Stomach smooth muscle (tissue), 2 donors: Measurements from ENCODE around the gene SLCO2A1.

Experiments
- H3K27ac ChIP-seq: one replicate; pipeline ENCODE4 v1.7.0; 2013; ENCODE audit warnings: mild to moderate bottlenecking, low read length, inconsistent platforms
- H3K27me3 ChIP-seq, 2 donors: one replicate each; pipeline ENCODE4 v1.7.0; 2013; ENCODE audit warnings: low read length in 2 of 2; ENCODE audit not compliant: insufficient read depth in 2 of 2, control insufficient read depth in 1 of 2
- H3K36me3 ChIP-seq, 2 donors: one replicate each; pipeline ENCODE4 v1.7.0; 2013; ENCODE audit warnings: low read length in 2 of 2; ENCODE audit not compliant: control insufficient read depth in 2 of 2, insufficient read depth in 2 of 2
- H3K4me1 ChIP-seq: one replicate; pipeline ENCODE4 v1.7.0; 2013; ENCODE audit warnings: low read length; ENCODE audit not compliant: control insufficient read depth, insufficient read depth
- H3K4me3 ChIP-seq, 2 donors: one replicate each; pipeline ENCODE4 v1.7.0; 2013; ENCODE audit warnings: low read length in 2 of 2
- H3K9ac ChIP-seq, 2 donors: one replicate each; pipeline ENCODE4 v1.7.0; 2013; ENCODE audit warnings: low read length in 2 of 2, mild to moderate bottlenecking in 1 of 2
- H3K9me3 ChIP-seq, 2 donors: one replicate each; pipeline ENCODE4 v1.7.0; 2013; ENCODE audit warnings: low read length in 2 of 2; ENCODE audit not compliant: control insufficient read depth in 2 of 2
- donor health status: healthy.
- donor health status: Pancreatic carcinoma.

The SLCO2A1 gene

DNA sequence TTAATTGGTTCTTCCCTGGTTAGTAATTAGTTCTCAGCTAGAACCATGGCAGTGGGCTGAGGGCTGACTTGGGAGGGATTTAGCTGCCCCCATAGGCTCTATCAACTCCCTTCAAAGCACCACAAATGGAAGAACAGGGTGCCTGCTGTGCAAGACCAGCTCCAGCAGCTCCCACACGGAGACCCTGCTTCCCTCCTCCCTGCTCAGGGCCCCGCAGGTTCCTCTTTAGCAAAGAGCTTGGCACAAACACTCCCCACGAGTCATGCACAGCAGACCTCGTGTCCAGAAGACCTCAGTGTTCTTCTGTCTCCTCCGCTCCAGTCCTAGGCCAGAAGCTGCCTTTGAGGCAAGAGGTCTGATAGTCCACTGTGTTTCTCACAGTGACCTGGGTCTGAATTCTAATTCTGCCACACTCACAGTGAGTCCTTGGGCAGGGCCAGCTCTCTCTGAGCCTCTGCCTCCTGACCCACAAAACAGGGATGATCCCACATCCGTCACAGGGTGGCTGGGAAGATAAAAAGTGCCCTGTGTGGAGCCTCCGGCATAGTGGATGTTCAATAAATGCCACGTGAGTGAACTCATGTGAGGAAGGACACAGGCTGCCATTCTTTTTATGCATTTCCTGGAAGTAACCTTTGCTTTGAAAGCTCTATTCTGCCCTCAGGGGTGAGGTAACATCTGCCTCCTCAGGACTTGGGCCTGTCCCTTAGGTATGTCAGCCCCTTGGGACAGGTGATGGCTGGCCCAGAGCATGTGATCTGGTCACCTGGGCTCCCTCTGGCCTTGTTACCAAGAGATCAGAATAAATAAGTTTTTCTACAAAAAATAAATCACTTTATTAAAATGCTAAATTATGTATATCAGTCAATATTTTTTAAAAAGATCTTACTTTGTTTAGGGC, 141.7 kb downstream of the SLCO2A1 start:
- Histone ChIP-seq H3K9me3 (no peaks in the 10 kb centered on the region), H3K27ac (no peak overlapping the region), H3K4me1 (peaks cover 11% of the 10 kb centered on the region), H3K9ac (no peak overlapping the region), H3K4me3 (no peak overlapping the region), H3K27me3 (no peaks in the 10 kb centered on the region), H3K36me3 (no peaks in the 10 kb centered on the region)

DNA sequence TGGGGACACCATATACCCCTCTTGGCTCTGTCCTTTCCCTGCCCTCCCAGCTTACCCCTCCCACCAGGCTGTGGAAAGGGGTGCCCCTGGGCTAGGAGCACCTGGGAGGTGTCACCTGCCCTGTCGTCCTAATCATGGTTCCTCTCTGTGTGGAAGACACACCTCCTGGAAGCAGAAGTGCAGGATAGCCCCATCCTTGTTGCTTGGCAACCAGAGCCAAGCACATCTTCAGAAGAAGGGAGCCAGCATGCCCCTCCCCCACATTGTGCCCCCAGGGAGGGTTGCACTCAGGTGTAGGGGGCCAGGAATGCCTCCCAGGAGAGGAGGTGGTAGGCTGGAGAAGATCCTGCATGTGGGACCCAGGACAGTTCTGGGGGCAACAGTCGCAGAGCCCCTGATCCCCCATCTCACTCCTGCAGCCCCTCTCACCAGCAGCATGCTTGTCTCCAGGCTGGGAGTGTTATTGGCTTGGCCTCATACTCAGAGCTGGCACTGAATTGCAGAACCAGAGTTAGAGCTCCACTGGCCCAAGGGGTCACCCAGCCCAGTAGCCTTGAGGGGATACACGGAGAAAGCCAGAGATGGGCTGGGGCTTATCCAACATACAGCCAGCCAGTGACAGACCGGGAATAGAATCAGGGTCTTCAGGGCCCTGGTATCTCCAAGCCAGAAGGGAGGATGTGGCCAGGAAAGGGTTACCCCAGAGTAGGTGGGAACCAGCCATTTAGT, 142.5 kb downstream of the SLCO2A1 start:
- H3K9ac ChIP-seq, result no peak overlapping the region
- no peak overlapping the region for H3K27ac ChIP-seq
- no peaks in the 10 kb centered on the region for H3K27me3 ChIP-seq
- H3K4me3 ChIP-seq, result no peak overlapping the region
- no peaks in the 10 kb centered on the region for H3K36me3 ChIP-seq
- peaks cover 15% of the 10 kb centered on the region for H3K4me1 ChIP-seq
- no peaks in the 10 kb centered on the region for H3K9me3 ChIP-seq

DNA sequence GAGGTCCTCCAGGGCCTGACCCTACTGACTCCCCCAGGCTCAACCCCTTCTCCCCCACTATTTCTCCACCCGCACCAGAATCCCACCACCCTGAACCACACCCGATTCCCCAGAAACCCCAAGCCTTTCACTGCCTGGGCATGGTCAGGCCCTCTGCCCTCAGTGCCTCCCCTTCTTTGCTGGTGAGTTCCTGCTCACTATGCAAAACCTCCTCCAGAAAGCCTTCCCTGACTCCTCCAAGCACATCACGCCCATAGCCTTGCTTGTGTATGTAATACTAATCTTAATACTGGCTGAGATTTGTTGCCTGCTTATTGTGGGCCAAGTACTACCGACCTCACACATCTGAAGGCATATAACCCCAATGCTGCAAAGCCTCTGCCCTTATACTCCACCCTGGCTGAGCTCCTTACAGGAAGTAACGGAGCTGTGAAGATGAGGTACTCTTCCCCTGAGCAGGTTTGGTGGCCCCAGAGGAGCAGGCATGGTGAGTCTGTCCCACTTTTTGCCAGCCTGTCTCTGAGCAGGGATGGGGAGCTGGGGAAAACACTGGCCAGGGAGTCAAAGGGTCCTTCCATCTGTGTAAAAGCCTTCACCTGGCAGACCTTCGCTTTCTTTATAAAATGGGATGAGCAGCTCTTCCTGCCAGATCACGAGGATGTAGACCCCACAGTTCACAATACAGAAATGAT, 143.5 kb downstream of the SLCO2A1 start:
- Histone ChIP-seq H3K36me3 (no peaks in the 10 kb centered on the region), H3K27ac (no peak overlapping the region), H3K27me3 (no peaks in the 10 kb centered on the region), H3K9me3 (no peaks in the 10 kb centered on the region), H3K4me3 (no peak overlapping the region), H3K9ac (no peak overlapping the region), H3K4me1 (peaks cover 15% of the 10 kb centered on the region)

DNA sequence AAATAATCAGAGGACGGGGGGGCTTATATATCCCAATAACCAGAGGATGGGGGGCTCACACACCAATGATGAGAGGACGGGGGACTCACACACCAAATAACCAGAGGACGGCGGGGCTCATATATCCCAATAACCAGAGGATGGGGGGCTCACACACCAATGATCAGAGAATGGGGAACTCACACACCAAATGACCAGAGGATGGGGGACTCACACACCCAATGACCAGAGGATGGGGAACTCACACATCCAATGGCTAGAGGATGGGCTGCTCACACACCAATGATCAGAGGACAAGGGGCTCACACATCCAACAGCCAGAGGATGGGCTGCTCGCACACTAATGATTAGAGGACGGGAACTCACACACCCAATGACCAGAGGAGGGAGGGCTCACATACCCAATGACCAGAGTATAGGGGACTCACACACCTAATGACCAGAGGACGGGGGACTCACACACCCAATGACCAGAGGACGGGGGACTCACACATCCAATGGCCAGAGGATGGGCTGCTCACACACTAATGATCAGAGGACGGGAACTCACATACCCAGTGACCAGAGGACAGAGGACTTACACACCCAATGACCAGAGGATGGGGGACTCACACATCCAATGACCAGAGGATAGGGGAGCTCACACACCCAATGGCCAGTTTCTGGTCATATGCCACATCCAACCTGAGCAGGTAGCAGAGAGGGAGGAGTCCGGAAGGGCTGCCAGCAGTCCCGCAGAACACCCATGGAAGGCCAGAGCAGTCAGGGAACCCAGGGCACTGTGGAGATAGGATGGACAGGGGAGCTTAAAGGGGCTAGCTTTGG, 144.6 kb downstream of the SLCO2A1 start:
- Histone ChIP-seq H3K9ac (no peak overlapping the region), H3K27ac (no peak overlapping the region), H3K27me3 (no peaks in the 10 kb centered on the region), H3K4me3 (no peak overlapping the region), H3K36me3 (no peaks in the 10 kb centered on the region), H3K9me3 (no peaks in the 10 kb centered on the region), H3K4me1 (peaks cover 15% of the 10 kb centered on the region)

DNA sequence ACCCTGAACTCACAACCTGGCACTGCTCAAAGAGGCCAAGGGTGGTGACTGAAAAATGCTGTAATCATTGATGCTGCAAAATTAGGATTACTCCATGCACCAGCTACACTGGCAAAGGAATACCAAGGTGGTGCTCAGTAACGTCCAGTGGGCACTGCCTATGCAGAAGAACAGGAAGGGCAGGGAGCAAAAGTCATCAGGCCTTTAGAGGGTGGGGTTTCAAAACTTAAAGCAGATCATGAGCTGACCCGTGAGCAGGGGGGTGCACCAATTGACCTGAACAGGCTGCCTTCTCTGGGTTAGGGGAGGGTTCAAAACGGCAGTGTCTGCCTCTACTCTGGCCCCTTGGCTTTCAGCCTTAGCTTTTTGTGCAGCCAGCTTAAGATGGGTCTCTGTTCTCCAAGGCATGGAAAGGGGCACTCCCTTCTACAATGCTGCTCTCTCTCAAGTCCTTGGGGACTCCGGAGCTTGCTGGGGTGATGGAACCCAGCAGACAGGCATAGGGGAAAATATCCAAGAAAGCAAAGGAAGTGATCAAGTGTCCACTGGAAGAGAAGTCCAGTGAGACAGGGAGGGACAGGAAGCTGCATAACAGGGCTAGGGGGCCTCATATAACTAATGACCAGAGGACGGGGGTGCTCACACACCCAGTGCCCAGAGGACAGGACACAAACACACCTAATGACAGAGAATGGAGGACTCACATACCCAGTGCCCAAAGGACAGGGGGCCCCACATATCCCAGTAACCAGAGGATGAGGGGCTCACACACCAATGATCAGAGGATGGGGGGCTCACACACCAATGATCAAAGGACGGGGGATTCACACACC, 145.5 kb downstream of the SLCO2A1 start:
- no peak overlapping the region for H3K4me3 ChIP-seq
- no peaks in the 10 kb centered on the region for H3K36me3 ChIP-seq
- H3K27ac ChIP-seq, result no peak overlapping the region
- no peaks in the 10 kb centered on the region for H3K9me3 ChIP-seq
- H3K9ac ChIP-seq, result no peak overlapping the region
- peaks cover 15% of the 10 kb centered on the region for H3K4me1 ChIP-seq
- no peaks in the 10 kb centered on the region for H3K27me3 ChIP-seq

DNA sequence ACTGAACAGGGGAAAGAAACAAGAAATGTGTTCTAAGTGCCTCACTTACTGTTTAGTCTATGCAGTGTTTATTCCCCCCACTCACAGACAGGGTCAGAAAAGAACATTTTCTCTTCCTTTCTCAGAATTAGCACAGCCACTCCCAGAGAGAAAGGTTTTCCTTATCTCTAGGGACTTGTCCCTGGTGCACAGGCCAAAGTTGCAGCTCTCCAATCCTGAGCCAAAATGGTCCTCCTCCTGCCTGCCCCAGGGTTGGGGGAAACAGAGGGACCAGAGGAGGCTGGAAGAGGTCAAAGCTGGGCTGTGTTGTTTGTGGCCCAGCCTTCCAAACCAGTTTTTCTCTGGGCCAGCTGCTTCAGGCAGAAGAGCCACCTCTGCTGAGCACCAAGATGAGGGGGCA, 146.1 kb downstream of the SLCO2A1 start:
- H3K9ac ChIP-seq, result no peak overlapping the region
- no peaks in the 10 kb centered on the region for H3K36me3 ChIP-seq
- H3K27ac ChIP-seq, result peak overlapping the region; percentile 18

DNA sequence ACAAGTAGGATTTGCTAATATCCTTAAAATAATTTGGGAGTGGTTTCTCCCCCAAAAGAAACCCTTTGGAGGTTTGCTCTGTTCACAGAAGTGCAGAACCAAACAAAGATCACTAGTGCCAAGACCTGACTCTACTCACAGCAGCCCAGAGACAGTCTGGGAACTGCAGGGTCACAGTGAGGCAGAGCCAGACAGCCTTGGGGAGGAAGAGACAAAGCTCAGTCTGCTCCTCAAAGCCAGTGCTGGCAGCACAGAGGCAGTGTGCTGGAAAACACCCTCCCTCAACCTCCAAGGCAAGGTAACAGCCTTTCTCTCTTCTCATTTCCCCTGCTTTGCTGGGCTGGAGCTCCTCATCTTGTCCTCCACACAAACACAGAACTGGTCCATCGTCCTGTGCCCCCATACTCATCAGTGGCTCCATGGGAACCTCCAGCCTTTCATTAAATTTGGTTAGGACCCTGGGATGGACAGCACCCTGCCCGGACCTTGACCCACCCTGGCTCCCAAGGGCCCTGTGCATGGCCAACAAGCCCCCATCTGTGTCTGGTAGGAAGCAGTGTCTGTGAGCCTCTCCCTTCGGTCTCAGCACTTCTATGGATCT, 146.6 kb downstream of the SLCO2A1 start:
- Histone ChIP-seq H3K4me3 (no peak overlapping the region), H3K4me1 (peaks cover 15% of the 10 kb centered on the region), H3K27ac (peak overlapping the region; percentile 18), H3K9me3 (peaks cover 0 to 3% of the 10 kb centered on the region in 2 donors), H3K9ac (no peak overlapping the region), H3K36me3 (no peaks in the 10 kb centered on the region), H3K27me3 (no peaks in the 10 kb centered on the region)

More for the DNA sequence above, 146.1 kb downstream of the SLCO2A1 start:
- Histone ChIP-seq H3K27me3 (no peaks in the 10 kb centered on the region), H3K4me1 (peaks cover 15% of the 10 kb centered on the region), H3K9me3 (peaks cover 0 to 3% of the 10 kb centered on the region in 2 donors), H3K4me3 (no peak overlapping the region)

DNA sequence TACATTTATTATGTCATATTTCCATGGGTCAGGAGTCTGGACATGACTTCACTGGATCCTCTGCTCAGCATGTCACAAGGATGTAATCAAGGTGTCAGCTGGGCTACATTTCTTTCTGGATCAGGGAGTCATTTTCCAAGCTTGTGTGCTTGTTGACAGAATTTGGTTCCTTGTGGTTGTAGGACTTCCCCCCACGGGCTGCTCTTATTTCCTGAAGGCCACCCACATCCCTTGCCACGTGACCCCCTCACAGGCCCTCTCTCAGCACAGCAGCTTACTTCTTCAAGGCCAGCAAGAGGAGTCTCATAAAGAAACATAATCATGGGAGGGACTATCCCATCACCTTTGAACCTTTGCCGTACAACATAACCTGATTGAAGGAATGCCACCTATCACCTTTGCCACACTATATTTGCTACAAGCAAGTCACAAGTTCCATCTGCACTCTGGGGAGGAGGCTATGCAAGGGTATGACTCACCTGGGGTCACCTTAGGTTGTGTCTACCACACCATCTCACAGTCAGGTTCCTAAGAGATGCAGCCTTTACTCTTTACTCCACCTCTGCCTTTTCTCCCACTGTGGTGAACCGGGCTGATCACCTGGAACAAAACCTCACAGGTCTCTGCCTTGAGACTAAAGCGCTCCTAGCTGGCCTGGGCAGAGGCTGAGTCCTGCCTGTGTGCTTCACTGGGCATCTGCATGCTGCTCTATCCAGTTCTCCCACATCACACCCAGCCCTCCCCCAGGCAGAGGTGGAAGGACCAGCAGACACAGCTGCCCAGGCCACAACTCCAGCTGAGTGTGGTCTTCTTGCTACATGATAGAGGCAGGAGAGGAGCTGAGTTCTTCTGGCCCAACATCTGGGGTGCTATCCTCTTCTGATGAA, 147.5 kb downstream of the SLCO2A1 start:
- Histone ChIP-seq H3K36me3 (no peaks in the 10 kb centered on the region), H3K27me3 (no peaks in the 10 kb centered on the region), H3K27ac (no peak overlapping the region), H3K4me1 (peaks cover 15% of the 10 kb centered on the region), H3K9ac (no peak overlapping the region), H3K4me3 (no peak overlapping the region), H3K9me3 (peaks cover 0 to 3% of the 10 kb centered on the region in 2 donors)

DNA sequence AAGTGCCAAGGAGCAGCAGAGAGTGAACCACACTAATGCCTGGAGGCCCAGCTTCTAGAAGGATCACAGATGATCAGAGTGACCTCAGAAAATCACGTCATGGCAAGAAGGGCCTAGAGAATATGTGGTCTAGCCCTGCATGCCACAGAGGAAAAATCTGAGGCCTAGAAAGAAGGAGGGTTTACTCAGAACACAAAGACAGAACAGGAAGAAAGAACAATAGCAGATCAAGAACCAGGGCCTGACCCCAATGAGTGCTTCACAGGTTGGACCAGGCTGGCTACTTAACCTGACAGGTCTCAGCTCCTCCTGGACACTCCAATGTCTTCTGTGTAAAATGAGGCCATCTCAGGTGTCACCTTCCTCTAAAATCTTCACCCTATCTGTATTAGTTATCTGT, 148.2 kb downstream of the SLCO2A1 start:
- Histone ChIP-seq H3K36me3 (no peaks in the 10 kb centered on the region), H3K4me1 (peaks cover 15% of the 10 kb centered on the region), H3K27me3 (no peaks in the 10 kb centered on the region), H3K4me3 (no peak overlapping the region), H3K27ac (no peak overlapping the region), H3K9me3 (peaks cover 0 to 3% of the 10 kb centered on the region in 2 donors), H3K9ac (no peak overlapping the region)
